ENCODE results near the gene TREH.
"Not testable (repeated sequence)": the region's sequence is repeated elsewhere in the genome, so short reads cannot be mapped to it uniquely, and the experiment has no call there.

Gene TREH

GRCh38 chr11:118679483-118679882 is at the start of gene TREH:
TREH (minus strand) TSS chr11:118679650; CDS start chr11:118679627, 23 bp downstream.
- no peak for TF ChIP-seq CTCF (IDR thresholded peaks at IDR 0.05; ENCODE audit: insufficient read depth, low read depth, low read length, missing control alignments)
- H3K4me3 ChIP-seq (ENCODE audit: low read length), result no peak within 1 kb of the TSS
- no peak for DNase-seq (ENCODE audit: low read depth)

GRCh38 chr11:118728112-118728511 is 48.7 kb upstream of the TREH start:
- H3K4me3 ChIP-seq (ENCODE audit: low read length); DNase-seq (ENCODE audit: low read depth): not testable (repeated sequence)

GRCh38 chr11:118727721-118728066 is 48.2 kb upstream of the TREH start:
- not testable (repeated sequence) for DNase-seq (ENCODE audit: low read depth); H3K4me3 ChIP-seq (ENCODE audit: low read length)

- H3K4me3 ChIP-seq (ENCODE audit: low read length); DNase-seq (ENCODE audit: low read depth): not testable (repeated sequence)
These were observed 47.7 kb upstream of the TREH start for GRCh38 chr11:118727001-118727720.

- not testable (repeated sequence) for DNase-seq (ENCODE audit: low read depth); H3K4me3 ChIP-seq (ENCODE audit: low read length)
These were observed 42.1 kb upstream of the TREH start for GRCh38 chr11:118721478-118722015.

- not testable (repeated sequence) for H3K4me3 ChIP-seq (ENCODE audit: low read length); DNase-seq (ENCODE audit: low read depth)
These were observed 41.3 kb upstream of the TREH start for GRCh38 chr11:118720740-118721139.

- not testable (repeated sequence) for DNase-seq (ENCODE audit: low read depth); H3K4me3 ChIP-seq (ENCODE audit: low read length)
These were observed 40.6 kb upstream of the TREH start for GRCh38 chr11:118720078-118720477.

- not testable (repeated sequence) for H3K4me3 ChIP-seq (ENCODE audit: low read length); DNase-seq (ENCODE audit: low read depth)
These were observed 39.1 kb upstream of the TREH start for GRCh38 chr11:118718562-118718961.

GRCh38 chr11:118717733-118718132 is 38.3 kb upstream of the TREH start:
- not testable (repeated sequence) for H3K4me3 ChIP-seq (ENCODE audit: low read length); DNase-seq (ENCODE audit: low read depth)

- not testable (repeated sequence) for H3K4me3 ChIP-seq (ENCODE audit: low read length); DNase-seq (ENCODE audit: low read depth)
These were observed 37.8 kb upstream of the TREH start for GRCh38 chr11:118717221-118717620.

- H3K4me3 ChIP-seq (ENCODE audit: low read length), result no peak overlapping the region
- no peak for TF ChIP-seq CTCF (IDR thresholded peaks at IDR 0.05; ENCODE audit: insufficient read depth, low read depth, low read length, missing control alignments)
- DNase-seq (ENCODE audit: low read depth), result peak; percentile 36
These were observed 36.4 kb upstream of the TREH start for GRCh38 chr11:118715837-118716260.

GRCh38 chr11:118715245-118715831 is 35.9 kb upstream of the TREH start:
- no peak overlapping the region for H3K4me3 ChIP-seq (ENCODE audit: low read length)
- peak; percentile 24 for DNase-seq (ENCODE audit: low read depth)
- no peak for TF ChIP-seq CTCF (IDR thresholded peaks at IDR 0.05; ENCODE audit: insufficient read depth, low read depth, low read length, missing control alignments)
